ENCODE data around the gene EIF4A3.

DNA sequence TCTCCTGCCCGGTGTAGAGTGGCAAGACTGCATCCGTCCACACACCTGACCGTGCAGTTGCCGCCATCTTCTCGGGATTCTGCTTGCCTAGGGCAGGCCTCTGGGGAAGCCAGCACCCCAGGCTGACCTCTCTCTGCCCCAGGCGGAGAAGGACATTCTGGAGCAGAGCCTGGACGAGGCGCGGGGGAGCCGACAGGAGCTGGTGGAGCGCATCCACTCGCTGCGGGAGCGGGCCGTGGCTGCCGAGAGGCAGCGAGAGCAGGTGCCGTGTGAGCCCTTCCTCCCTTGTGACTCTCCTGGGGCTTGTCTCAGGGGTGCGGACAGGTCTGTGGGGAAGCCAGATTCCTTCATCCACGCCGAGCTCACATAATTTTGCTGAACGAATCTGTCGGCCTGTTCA lies 42.7 kb upstream of the EIF4A3 start:
- TF ChIP-seq, protein P1, sequence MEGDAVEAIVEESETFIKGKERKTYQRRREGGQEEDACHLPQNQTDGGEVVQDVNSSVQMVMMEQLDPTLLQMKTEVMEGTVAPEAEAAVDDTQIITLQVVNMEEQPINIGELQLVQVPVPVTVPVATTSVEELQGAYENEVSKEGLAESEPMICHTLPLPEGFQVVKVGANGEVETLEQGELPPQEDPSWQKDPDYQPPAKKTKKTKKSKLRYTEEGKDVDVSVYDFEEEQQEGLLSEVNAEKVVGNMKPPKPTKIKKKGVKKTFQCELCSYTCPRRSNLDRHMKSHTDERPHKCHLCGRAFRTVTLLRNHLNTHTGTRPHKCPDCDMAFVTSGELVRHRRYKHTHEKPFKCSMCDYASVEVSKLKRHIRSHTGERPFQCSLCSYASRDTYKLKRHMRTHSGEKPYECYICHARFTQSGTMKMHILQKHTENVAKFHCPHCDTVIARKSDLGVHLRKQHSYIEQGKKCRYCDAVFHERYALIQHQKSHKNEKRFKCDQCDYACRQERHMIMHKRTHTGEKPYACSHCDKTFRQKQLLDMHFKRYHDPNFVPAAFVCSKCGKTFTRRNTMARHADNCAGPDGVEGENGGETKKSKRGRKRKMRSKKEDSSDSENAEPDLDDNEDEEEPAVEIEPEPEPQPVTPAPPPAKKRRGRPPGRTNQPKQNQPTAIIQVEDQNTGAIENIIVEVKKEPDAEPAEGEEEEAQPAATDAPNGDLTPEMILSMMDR (IDR thresholded peaks at IDR 0.05), result no peak
- TF ChIP-seq SMAD3 (CRISPR knock-in tag; IDR thresholded peaks at IDR 0.05; ENCODE audit: borderline replicate concordance), result no peak
- TF ChIP-seq, protein P2, sequence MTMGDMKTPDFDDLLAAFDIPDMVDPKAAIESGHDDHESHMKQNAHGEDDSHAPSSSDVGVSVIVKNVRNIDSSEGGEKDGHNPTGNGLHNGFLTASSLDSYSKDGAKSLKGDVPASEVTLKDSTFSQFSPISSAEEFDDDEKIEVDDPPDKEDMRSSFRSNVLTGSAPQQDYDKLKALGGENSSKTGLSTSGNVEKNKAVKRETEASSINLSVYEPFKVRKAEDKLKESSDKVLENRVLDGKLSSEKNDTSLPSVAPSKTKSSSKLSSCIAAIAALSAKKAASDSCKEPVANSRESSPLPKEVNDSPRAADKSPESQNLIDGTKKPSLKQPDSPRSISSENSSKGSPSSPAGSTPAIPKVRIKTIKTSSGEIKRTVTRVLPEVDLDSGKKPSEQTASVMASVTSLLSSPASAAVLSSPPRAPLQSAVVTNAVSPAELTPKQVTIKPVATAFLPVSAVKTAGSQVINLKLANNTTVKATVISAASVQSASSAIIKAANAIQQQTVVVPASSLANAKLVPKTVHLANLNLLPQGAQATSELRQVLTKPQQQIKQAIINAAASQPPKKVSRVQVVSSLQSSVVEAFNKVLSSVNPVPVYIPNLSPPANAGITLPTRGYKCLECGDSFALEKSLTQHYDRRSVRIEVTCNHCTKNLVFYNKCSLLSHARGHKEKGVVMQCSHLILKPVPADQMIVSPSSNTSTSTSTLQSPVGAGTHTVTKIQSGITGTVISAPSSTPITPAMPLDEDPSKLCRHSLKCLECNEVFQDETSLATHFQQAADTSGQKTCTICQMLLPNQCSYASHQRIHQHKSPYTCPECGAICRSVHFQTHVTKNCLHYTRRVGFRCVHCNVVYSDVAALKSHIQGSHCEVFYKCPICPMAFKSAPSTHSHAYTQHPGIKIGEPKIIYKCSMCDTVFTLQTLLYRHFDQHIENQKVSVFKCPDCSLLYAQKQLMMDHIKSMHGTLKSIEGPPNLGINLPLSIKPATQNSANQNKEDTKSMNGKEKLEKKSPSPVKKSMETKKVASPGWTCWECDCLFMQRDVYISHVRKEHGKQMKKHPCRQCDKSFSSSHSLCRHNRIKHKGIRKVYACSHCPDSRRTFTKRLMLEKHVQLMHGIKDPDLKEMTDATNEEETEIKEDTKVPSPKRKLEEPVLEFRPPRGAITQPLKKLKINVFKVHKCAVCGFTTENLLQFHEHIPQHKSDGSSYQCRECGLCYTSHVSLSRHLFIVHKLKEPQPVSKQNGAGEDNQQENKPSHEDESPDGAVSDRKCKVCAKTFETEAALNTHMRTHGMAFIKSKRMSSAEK (CRISPR knock-in tag; IDR thresholded peaks at IDR 0.05; ENCODE audit: borderline replicate concordance), result no peak
